Epithelial cell of prostate (primary cell): ENCODE results near the gene IMP3.
"Not testable (repeated sequence)": the region's sequence is repeated elsewhere in the genome, so short reads cannot be mapped to it uniquely, and the experiment has no call there.

Experiments
- DNase-seq: peaks from one replicate; pipeline ENCODE4 v3.0.0-alpha.2; 2011; ENCODE audit warnings: low read depth, low spot score
- H3K27ac ChIP-seq: fragments of 450-650 bp; 2 replicates; pipeline ENCODE4 v1.5.1; 2017; ENCODE audit warnings: mild to moderate bottlenecking

The IMP3 gene

GRCh38 chr15:75633922-75634321 is 6.1 kb downstream of the IMP3 start:
- not testable (repeated sequence) for H3K27ac ChIP-seq, DNase-seq

- no peak for DNase-seq
Measured at GRCh38 chr15:75631935-75632334, 8.1 kb downstream of the IMP3 start.

GRCh38 chr15:75625542-75626347 is 14.3 kb downstream of the IMP3 start, which contains the start of gene SNUPN:
Gene SNUPN (minus strand): TSS chr15:75625725. CDS start chr15:75621051, 4,674 bp downstream.
- no peak for DNase-seq

More at GRCh38 chr15:75631935-75632334, 8.1 kb downstream of the IMP3 start:
- H3K27ac ChIP-seq, result no peak overlapping the region

GRCh38 chr15:75622505-75622904 is 17.5 kb downstream of the IMP3 start:
- H3K27ac ChIP-seq, result no peak overlapping the region
- DNase-seq, result no peak

More at GRCh38 chr15:75625542-75626347, 14.3 kb downstream of the IMP3 start, which contains the start of gene SNUPN:
- H3K27ac ChIP-seq, result peak within 1 kb of the TSS; percentile 78

- no peak for DNase-seq
Measured at GRCh38 chr15:75620841-75621391, 19.1 kb downstream of the IMP3 start.

GRCh38 chr15:75620058-75620820 is 19.8 kb downstream of the IMP3 start:
- DNase-seq, result no peak
- peak overlapping the region; percentile 69 for H3K27ac ChIP-seq

More at GRCh38 chr15:75620841-75621391, 19.1 kb downstream of the IMP3 start:
- H3K27ac ChIP-seq, result peak overlapping the region; percentile 69

- no peak overlapping the region for H3K27ac ChIP-seq
- DNase-seq, result no peak
Measured at GRCh38 chr15:75616766-75617165, 23.3 kb downstream of the IMP3 start.

- H3K27ac ChIP-seq, result no peak overlapping the region
- no peak for DNase-seq
Measured at GRCh38 chr15:75606711-75607699, 33.0 kb downstream of the IMP3 start.

GRCh38 chr15:75606026-75606425 is 34.0 kb downstream of the IMP3 start:
- DNase-seq, result no peak
- H3K27ac ChIP-seq, result no peak overlapping the region

GRCh38 chr15:75599401-75599800 is 40.6 kb downstream of the IMP3 start:
- no peak for DNase-seq
- H3K27ac ChIP-seq, result no peak overlapping the region

GRCh38 chr15:75598361-75598760 is 41.7 kb downstream of the IMP3 start:
- no peak overlapping the region for H3K27ac ChIP-seq
- DNase-seq, result no peak

- H3K27ac ChIP-seq, result no peak overlapping the region
- DNase-seq, result no peak
Measured at GRCh38 chr15:75597667-75598341, 42.2 kb downstream of the IMP3 start.

GRCh38 chr15:75596703-75597345 is 43.2 kb downstream of the IMP3 start:
- H3K27ac ChIP-seq, result no peak overlapping the region
- DNase-seq, result no peak

GRCh38 chr15:75594276-75594675 is 45.7 kb downstream of the IMP3 start:
- DNase-seq, result no peak
- no peak overlapping the region for H3K27ac ChIP-seq

GRCh38 chr15:75591655-75592364 is 48.2 kb downstream of the IMP3 start:
- H3K27ac ChIP-seq, result no peak overlapping the region
- DNase-seq, result no peak

- no peak for DNase-seq
- H3K27ac ChIP-seq, result no peak overlapping the region
Measured at GRCh38 chr15:75590239-75590638, 49.8 kb downstream of the IMP3 start.
